ENCODE data around the gene MED7.

Gene MED7

GRCh38 chr5:157164521-157164920 lies 21.9 kb upstream of the MED7 start:
- in situ Hi-C loops (cut with MboI; ENCODE audit: low sequenced_read_pairs) = no loop called here

GRCh38 chr5:157162919-157163510 lies 20.4 kb upstream of the MED7 start:
- in situ Hi-C loops (cut with MboI; ENCODE audit: low sequenced_read_pairs) = no loop called here

- in situ Hi-C loops (cut with MboI; ENCODE audit: low sequenced_read_pairs) = no loop called here
Observed at GRCh38 chr5:157161996-157162395, 19.3 kb upstream of the MED7 start.

GRCh38 chr5:157160001-157160400 lies 17.3 kb upstream of the MED7 start:
- in situ Hi-C loops (cut with MboI; ENCODE audit: low sequenced_read_pairs) = no loop called here

- in situ Hi-C loops (cut with MboI; ENCODE audit: low sequenced_read_pairs) = no loop called here
Observed at GRCh38 chr5:157159209-157159751, 16.6 kb upstream of the MED7 start.

- in situ Hi-C loops (cut with MboI; ENCODE audit: low sequenced_read_pairs) = no loop called here
Observed at GRCh38 chr5:157157293-157157891, 14.7 kb upstream of the MED7 start.

GRCh38 chr5:157155297-157155696 lies 12.6 kb upstream of the MED7 start:
- in situ Hi-C loops (cut with MboI; ENCODE audit: low sequenced_read_pairs) = no loop called here

- in situ Hi-C loops (cut with MboI; ENCODE audit: low sequenced_read_pairs) = no loop called here
Observed at GRCh38 chr5:157150995-157151394, 8.3 kb upstream of the MED7 start.

GRCh38 chr5:157148734-157149615 lies 6.3 kb upstream of the MED7 start:
- in situ Hi-C loops (cut with MboI; ENCODE audit: low sequenced_read_pairs) = no loop called here

- in situ Hi-C loops (cut with MboI; ENCODE audit: low sequenced_read_pairs) = no loop called here
Observed at GRCh38 chr5:157143127-157143971, 684 bp upstream of the MED7 start.

GRCh38 chr5:157137691-157138090 lies 5.0 kb downstream of the MED7 start:
- in situ Hi-C loops (cut with MboI; ENCODE audit: low sequenced_read_pairs) = no loop called here

- in situ Hi-C loops (cut with MboI; ENCODE audit: low sequenced_read_pairs) = no loop called here
Observed at GRCh38 chr5:157132281-157132612, 10.4 kb downstream of the MED7 start.

GRCh38 chr5:157130925-157131324 lies 11.7 kb downstream of the MED7 start:
- in situ Hi-C loops (cut with MboI; ENCODE audit: low sequenced_read_pairs) = no loop called here

GRCh38 chr5:157121709-157122108 lies 21.0 kb downstream of the MED7 start:
- in situ Hi-C loops (cut with MboI; ENCODE audit: low sequenced_read_pairs) = no loop called here

GRCh38 chr5:157120102-157120501 lies 22.6 kb downstream of the MED7 start:
- in situ Hi-C loops (cut with MboI; ENCODE audit: low sequenced_read_pairs) = no loop called here

- in situ Hi-C loops (cut with MboI; ENCODE audit: low sequenced_read_pairs) = no loop called here
Observed at GRCh38 chr5:157116483-157116954, 26.1 kb downstream of the MED7 start.

- in situ Hi-C loops (cut with MboI; ENCODE audit: low sequenced_read_pairs) = no loop called here
Observed at GRCh38 chr5:157115502-157115901, 27.2 kb downstream of the MED7 start.

GRCh38 chr5:157115012-157115411 lies 27.7 kb downstream of the MED7 start:
- in situ Hi-C loops (cut with MboI; ENCODE audit: low sequenced_read_pairs) = no loop called here

GRCh38 chr5:157113002-157113401 lies 29.7 kb downstream of the MED7 start:
- in situ Hi-C loops (cut with MboI; ENCODE audit: low sequenced_read_pairs) = no loop called here

GRCh38 chr5:157109744-157110143 lies 32.9 kb downstream of the MED7 start:
- in situ Hi-C loops (cut with MboI; ENCODE audit: low sequenced_read_pairs) = no loop called here

GRCh38 chr5:157108976-157109375 lies 33.7 kb downstream of the MED7 start, which contains the start of gene HAVCR2:
Gene HAVCR2 (minus strand): TSS chr5:157109044. CDS start chr5:157108983, 61 bp downstream.
- in situ Hi-C loops (cut with MboI; ENCODE audit: low sequenced_read_pairs) = no loop called here

Measured in HL-60/S4 (cell line).